WI38 (cell line): ENCODE measurements around the gene CDC42SE2.
A peak's percentile ranks its signal among the peaks of the same experiment; 100 is the strongest.

Experiments used
- H3K4me3 ChIP-seq: 2 replicates; pipeline ENCODE4 v1.5.1; 2011; ENCODE audit warnings: low read depth, mild to moderate bottlenecking, control low read depth, low read length
- TF ChIP-seq, protein P1 (sequence below): IDR thresholded peaks from 2 replicates; pipeline ENCODE4 v1.5.1; 2012; ENCODE audit warnings: low read depth, mild to moderate bottlenecking, control low read depth, low read length

CDC42SE2 gene

DNA sequence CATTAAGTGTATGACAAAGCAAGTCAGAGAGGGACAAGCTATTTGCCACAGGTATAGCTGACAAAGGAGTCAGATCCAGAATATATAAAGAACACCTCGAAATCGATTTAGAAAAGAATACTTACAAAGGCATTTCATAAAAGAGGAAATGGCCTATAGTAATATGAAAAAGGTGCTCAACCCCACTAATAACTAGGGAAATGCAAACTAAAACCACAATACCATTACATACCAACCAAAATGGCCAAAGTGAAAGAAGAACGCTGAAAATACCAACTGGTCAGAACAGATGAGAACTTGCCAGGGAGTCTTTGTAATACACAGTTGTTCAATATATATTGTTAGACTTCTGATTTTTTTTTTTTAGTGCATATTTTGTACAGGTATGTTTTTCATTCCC, 152.9 kb downstream of the CDC42SE2 start:
- H3K4me3 ChIP-seq = no peak overlapping the region
- TF ChIP-seq, protein P1, sequence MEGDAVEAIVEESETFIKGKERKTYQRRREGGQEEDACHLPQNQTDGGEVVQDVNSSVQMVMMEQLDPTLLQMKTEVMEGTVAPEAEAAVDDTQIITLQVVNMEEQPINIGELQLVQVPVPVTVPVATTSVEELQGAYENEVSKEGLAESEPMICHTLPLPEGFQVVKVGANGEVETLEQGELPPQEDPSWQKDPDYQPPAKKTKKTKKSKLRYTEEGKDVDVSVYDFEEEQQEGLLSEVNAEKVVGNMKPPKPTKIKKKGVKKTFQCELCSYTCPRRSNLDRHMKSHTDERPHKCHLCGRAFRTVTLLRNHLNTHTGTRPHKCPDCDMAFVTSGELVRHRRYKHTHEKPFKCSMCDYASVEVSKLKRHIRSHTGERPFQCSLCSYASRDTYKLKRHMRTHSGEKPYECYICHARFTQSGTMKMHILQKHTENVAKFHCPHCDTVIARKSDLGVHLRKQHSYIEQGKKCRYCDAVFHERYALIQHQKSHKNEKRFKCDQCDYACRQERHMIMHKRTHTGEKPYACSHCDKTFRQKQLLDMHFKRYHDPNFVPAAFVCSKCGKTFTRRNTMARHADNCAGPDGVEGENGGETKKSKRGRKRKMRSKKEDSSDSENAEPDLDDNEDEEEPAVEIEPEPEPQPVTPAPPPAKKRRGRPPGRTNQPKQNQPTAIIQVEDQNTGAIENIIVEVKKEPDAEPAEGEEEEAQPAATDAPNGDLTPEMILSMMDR = no peak

DNA sequence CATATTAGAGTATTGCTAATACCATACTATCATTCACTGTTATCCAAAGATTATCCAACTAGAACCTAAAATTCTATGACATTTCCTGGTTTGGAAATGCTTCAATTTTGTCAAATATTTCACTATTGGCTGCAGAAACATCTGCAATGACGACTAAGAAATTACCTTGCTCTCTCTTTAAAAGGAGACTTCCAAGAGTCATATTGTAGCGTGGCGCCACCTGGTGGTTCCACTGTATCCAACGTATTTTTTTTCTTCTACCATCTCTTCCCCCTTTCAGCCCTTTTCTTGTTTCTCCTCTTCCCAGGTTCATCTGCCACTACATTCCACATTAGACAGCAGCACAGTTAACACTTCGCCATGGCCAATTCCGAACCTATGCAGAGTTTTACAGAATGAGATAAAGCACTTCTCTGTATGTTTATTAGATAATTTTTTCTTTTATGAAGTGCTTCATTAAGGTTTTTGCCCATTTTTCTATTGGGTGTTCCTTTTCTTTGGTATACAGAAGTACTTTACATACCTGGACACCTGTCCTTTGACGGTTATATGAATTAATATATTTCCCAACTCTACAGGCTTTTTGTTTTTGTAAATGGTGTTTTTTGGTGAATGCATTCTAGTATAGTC, 153.5 kb downstream of the CDC42SE2 start:
- no peak overlapping the region for H3K4me3 ChIP-seq

DNA sequence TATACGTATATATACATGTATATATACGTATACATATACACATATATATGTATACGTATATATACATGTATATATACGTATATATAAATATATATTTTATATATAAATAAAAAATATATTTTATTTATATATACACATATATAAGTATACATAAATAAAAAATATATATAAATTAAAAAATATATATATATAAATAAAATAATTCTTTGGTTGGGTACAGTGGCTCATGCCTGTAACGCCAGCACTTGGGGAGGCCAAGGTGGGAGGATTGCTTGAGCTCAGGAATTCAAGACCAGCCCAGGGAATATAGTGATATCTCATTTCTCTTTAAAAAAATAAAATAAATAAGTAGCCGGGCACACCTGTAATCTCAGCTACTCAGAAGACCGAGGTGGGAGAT, 155.0 kb downstream of the CDC42SE2 start:
- TF ChIP-seq, protein P1 = no peak

More for the DNA sequence above, 153.5 kb downstream of the CDC42SE2 start:
- TF ChIP-seq, protein P1 = peak; percentile 49; the same call in 1 of the 2 replicates

DNA sequence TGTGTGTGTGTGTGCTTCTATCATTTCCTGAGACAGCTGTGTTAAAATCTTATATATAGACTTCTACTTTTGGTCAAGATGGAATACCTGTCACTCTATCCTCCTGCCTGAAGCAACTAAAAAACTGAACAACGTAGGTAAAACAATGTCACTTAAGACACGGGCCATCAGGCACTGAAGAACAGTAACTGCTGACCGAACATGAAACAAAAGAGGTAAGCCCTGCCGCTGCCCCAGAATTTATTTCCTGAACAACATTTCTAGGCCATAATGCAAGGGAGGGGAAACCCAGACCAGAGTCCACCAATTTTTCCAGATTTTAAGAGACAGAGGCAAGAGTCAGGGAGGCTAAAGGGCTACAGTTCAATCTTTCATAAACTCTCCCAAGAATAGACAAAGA, 156.0 kb downstream of the CDC42SE2 start:
- no peak overlapping the region for H3K4me3 ChIP-seq
- TF ChIP-seq, protein P1 = no peak

More for the DNA sequence above, 155.0 kb downstream of the CDC42SE2 start:
- no peak overlapping the region for H3K4me3 ChIP-seq

DNA sequence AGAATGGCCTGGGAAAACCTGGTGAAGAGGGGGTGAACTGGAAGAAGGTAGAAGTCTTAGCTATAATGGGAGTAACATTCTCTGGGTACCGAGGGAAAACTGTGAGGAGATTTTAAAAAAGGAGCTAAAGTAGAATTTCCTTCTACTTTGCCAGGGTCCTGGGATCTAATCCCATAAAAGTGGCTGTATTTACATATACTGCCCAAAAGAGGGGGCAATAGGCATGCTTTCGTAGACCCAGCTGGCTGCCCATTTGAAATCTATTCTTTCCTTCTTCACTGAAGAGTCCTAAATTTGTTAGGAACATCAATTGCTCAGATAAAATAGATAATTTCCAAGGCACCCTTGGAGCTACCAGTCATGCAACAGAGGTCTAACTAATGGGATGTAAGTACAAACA, 159.2 kb downstream of the CDC42SE2 start:
- TF ChIP-seq, protein P1 = peak; percentile 36; the same call in 1 of the 2 replicates
- H3K4me3 ChIP-seq = no peak overlapping the region

DNA sequence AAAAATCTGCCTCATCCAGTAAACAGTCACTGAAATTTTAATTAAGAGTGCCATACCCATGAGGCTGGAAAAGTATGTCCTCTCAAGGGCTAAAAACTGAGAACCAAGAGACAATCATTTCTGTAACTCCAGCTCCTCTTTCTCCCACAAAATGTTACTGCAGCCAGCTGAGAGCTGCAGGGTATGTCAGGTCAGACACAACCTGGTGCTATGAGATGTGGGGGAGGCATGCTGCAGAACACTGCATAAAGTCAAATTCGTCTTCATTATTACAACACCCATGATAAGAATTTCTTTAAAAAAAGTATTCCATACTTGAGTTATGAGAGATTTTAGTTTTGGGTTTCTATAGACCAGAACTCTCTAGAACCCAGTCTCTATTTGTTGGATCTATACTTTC, 162.2 kb downstream of the CDC42SE2 start:
- no peak overlapping the region for H3K4me3 ChIP-seq
- TF ChIP-seq, protein P1 = no peak

DNA sequence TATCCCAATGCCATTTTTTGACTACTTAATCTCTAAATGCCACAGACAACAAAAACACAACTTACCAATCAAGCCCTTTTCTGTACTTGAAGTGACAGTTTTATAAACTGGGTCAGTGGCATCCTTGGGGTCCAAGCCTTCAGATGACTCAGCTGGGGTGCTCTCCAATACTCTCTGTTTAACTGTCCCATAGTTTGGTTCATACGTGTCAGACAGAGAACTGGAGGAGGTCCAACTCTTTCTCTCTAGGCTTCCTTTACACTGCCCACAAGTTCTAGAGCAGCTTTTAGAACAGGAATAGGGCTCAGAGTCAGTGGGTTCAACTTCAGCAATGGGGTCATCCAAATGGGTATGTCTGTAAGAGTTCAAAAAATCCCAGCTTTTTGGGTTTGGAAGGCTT, 166.9 kb downstream of the CDC42SE2 start:
- TF ChIP-seq, protein P1 = no peak
- H3K4me3 ChIP-seq = no peak overlapping the region
